HG03439 (cell line): ENCODE measurements around the gene SLC6A20.

Source experiments
- ATAC-seq: cut with Tn5 transposase; IDR thresholded peaks from one replicate; pipeline ENCODE4 v1.9.1; 2021; ENCODE audit warnings: mild to moderate bottlenecking, moderate library complexity; ENCODE audit not compliant: unreplicated experiment

The SLC6A20 gene

GRCh38 chr3:45803252-45803935 is 7.1 kb upstream of the SLC6A20 start:
- ATAC-seq = no peak

DNA sequence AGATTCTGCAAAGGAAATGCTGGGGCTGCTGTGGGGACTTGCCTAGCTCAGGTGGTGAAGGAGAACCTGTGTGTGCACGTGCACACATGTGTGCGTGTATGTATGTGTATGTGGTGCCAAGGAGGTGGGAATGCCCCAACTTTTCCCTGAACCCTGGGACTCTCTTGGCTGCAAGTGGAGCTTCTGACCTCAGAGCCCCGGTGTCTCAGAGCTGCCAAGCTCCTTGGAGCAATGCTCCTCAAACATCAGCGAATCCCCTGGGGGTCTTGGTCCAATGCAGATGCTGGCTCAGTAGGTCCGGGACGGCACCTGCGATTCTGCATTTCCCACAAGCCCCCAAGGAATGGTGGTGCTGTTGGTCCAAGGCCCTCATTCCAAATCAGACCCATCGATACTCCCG is 5.8 kb upstream of the SLC6A20 start:
- no peak for ATAC-seq

DNA sequence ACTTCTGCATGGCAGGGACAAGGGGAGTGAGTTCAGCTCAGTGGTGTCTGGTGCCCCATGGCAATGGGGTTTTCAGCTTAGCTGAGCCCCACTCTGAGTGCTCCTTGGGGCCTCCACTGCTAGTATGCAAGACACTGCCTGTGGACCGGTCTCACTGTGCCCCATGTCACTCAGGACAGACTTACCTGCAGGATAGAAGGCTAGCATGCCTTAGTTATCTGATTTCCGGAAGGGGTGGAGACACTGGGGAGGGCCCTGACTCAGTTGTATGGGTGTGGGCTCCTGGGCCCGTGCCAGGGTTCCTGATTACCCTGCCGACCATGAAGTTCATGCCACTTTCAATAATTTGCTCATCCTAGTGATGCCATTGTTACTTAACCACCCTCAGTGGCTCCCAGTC is 4.3 kb upstream of the SLC6A20 start:
- no peak for ATAC-seq

- no peak for ATAC-seq
Observed at GRCh38 chr3:45799586-45799985, 3.2 kb upstream of the SLC6A20 start.

- ATAC-seq = no peak
Observed at GRCh38 chr3:45798034-45798433, 1.7 kb upstream of the SLC6A20 start.

GRCh38 chr3:45796902-45797637 is 734 bp upstream of the SLC6A20 start:
- no peak for ATAC-seq

DNA sequence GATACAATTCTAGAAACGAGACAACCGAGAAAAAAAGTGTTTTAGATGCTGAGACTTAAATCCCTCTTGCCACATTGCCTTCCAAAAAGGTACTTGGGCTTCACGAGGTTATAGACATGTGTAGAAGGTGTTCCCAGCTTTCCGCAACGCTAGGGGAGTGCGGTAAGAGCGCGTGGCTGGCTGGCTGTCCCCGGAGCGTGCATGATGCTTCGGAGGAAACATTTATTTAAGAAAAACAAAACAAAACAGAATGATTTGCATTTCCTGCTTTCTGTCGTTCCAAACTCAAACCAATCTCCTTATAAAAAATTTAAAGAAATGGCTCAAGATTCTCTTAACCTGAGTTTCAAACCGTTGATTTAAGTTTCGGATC is 841 bp downstream of the SLC6A20 start:
- no peak for ATAC-seq

DNA sequence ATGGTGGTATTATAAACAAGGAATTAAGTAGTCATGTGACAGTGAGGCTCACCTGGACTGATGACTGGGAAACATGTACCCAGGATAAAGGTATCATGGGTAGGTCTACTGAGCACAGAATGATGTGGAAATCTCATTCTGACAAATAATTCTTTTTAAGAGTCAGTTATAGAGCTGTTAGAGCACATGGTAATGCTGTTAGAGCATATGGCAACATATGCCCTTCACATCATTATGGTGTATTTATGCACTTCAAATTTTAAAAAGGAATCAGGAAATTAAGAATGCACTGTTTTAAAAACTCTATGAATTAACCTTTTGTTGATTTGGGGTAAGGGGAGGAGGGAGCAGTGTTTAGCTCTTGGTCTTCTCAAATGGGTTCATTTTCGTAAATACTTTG is 1.7 kb downstream of the SLC6A20 start:
- ATAC-seq = no peak

DNA sequence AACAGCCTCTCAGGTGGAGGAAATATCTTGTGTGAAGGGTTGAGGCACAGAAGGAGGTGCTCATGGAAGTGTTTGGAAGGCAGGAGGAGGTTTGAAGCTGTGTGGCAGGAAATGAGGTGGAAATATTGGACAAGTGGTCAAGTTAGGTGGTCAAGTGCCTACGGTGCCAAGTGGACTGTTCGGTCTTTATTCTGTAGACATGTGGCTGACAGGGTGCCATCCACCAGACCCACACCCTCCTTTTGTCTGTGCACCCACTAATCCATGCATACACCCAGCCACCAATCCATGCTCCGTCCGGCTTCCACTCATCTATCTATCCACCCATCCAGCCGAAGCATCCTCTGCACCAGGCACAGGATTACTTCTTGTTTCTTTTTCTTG is 2.2 kb downstream of the SLC6A20 start:
- ATAC-seq = no peak

- no peak for ATAC-seq
Observed at GRCh38 chr3:45793482-45794176, 2.7 kb downstream of the SLC6A20 start.

GRCh38 chr3:45792516-45793172 is 3.7 kb downstream of the SLC6A20 start:
- ATAC-seq = no peak

GRCh38 chr3:45792036-45792435 is 4.3 kb downstream of the SLC6A20 start:
- ATAC-seq = no peak

- ATAC-seq = no peak
Observed at GRCh38 chr3:45790596-45790995, 5.7 kb downstream of the SLC6A20 start.

GRCh38 chr3:45789235-45789812 is 7.0 kb downstream of the SLC6A20 start:
- no peak for ATAC-seq

DNA sequence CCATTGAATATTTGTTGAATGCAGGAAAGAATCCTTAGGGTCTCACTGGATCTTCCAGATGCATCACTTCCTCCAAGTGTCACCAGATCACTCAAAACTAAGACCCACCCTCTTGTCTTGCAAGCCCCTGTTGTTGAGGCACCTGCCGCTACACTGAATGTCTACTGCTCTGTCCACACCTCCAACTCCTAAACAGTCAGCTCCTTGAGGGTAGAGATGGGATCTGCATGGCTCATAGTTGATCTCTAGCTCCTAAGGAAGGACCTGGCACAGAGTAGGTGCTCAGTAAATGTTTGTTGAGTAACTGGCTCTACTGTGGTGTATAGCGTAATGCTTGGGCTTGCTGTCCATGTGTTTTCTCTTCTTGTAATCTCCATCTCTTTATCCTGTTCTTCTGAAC is 8.8 kb downstream of the SLC6A20 start:
- ATAC-seq = no peak

- ATAC-seq = no peak
Observed at GRCh38 chr3:45786801-45787495, 9.4 kb downstream of the SLC6A20 start.

- no peak for ATAC-seq
Observed at GRCh38 chr3:45785605-45786150, 10.7 kb downstream of the SLC6A20 start.

DNA sequence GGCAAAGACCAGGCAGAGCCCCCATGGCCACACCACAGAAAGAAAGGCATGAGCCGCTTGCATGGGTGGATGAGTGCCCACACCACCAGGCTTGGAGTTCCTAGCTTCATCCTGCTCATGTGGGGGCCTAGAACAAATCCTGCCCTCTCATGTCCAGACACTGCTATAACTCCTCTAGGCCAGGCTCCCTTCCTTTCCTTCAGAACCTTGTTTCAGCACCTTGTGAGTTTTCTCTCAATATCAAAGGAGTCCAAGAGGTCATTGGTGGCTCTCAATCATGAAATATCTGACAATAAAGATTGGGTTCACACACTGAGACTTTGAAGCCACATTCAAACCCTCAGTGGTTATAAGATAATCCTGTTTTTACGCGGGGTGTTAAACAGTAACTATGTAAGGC is 12.7 kb downstream of the SLC6A20 start:
- no peak for ATAC-seq

- no peak for ATAC-seq
Observed at GRCh38 chr3:45782381-45782780, 14.0 kb downstream of the SLC6A20 start.

- ATAC-seq = no peak
Observed at GRCh38 chr3:45781841-45782240, 14.5 kb downstream of the SLC6A20 start.
